GM21515 (cell line): ENCODE measurements around the gene CEP250.
"Not testable (repeated sequence)": the region's sequence is repeated elsewhere in the genome, so short reads cannot be mapped to it uniquely, and the experiment has no call there.

ENCODE experiments used
- ATAC-seq: cut with Tn5 transposase; IDR thresholded peaks from one replicate; pipeline ENCODE4 v1.9.1; 2021; ENCODE audit not compliant: unreplicated experiment

The CEP250 gene

GRCh38 chr20:35454881-35455609, at the start of gene CEP250:
TSS of gene CEP250 (plus strand) at chr20:35455598. CDS start at chr20:35462368, 6,770 bp downstream.
- ATAC-seq, result peak; percentile 92

GRCh38 chr20:35405775-35406174, 49.6 kb upstream of the CEP250 start:
- no peak for ATAC-seq

GRCh38 chr20:35408270-35408669, 47.1 kb upstream of the CEP250 start:
- no peak for ATAC-seq

- ATAC-seq, result no peak
Observed at GRCh38 chr20:35409542-35409941, 45.9 kb upstream of the CEP250 start.

GRCh38 chr20:35410613-35411012, 44.8 kb upstream of the CEP250 start:
- no peak for ATAC-seq

GRCh38 chr20:35421322-35421721, 34.1 kb upstream of the CEP250 start:
- no peak for ATAC-seq

- ATAC-seq, result no peak
Observed at GRCh38 chr20:35431621-35432429, 23.6 kb upstream of the CEP250 start.

- no peak for ATAC-seq
Observed at GRCh38 chr20:35432430-35432735, 23.0 kb upstream of the CEP250 start.

GRCh38 chr20:35433337-35433736, 22.1 kb upstream of the CEP250 start:
- ATAC-seq, result no peak

GRCh38 chr20:35434085-35435005, 21.1 kb upstream of the CEP250 start:
- ATAC-seq, result no peak

GRCh38 chr20:35436177-35436573, 19.2 kb upstream of the CEP250 start:
- no peak for ATAC-seq

GRCh38 chr20:35437599-35437998, 17.8 kb upstream of the CEP250 start:
- ATAC-seq, result no peak

- no peak for ATAC-seq
Observed at GRCh38 chr20:35443003-35443402, 12.4 kb upstream of the CEP250 start.

GRCh38 chr20:35444226-35444625, 11.2 kb upstream of the CEP250 start:
- no peak for ATAC-seq

GRCh38 chr20:35446356-35447078, 8.9 kb upstream of the CEP250 start:
- no peak for ATAC-seq

GRCh38 chr20:35447082-35447789, 8.2 kb upstream of the CEP250 start:
- ATAC-seq, result no peak

GRCh38 chr20:35448788-35449373, 6.5 kb upstream of the CEP250 start:
- no peak for ATAC-seq

- ATAC-seq, result not testable (repeated sequence)
Observed at GRCh38 chr20:35449855-35450254, 5.5 kb upstream of the CEP250 start.

GRCh38 chr20:35451295-35451694, 4.1 kb upstream of the CEP250 start:
- no peak for ATAC-seq

GRCh38 chr20:35453647-35454046, 1.8 kb upstream of the CEP250 start:
- no peak for ATAC-seq
